Measurements from ENCODE around the gene VGF.
"Not testable (repeated sequence)": the region's sequence is repeated elsewhere in the genome, so short reads cannot be mapped to it uniquely, and the experiment has no call there.

The VGF gene

DNA sequence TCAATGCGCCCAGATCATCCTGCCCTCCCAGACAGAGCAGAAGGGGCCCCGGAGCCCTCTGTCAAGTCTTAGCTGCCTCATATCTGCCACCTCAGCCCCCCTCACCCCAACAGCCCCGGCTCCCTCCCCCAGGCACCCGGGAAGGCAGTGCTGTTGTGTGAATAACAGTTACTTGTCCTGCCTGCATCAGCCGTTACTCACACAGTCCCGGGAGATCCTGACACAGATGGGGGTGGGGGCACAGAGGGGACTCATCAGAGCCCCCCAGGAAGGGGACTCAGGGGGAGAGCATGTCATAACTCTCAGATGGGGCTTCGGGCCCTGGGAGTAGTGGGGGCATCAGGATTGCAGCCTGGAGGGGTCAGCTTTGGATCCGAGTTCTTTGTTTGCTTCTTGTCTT is 50.9 kb downstream of the VGF start:
- DNase-seq, result no peak

DNA sequence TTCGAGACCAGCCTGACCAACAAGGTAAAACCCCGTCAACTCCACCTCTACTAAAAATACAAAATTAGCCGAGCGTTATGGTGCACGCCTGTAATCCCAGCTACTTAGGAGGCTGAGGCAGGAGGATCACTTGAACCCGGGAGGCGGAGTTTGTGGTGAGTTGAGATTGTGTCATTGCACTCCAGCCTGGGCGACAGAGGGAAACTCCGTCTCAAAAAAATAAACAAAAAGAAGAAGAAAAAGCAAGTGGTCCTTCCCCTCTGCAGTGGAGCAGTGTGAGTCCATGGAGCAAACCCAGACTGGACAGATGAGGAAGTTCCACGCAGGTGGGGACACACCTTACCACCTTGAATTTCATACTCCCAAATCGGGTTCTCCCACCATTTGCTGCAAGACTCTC is 51.5 kb downstream of the VGF start:
- DNase-seq, result no peak

DNA sequence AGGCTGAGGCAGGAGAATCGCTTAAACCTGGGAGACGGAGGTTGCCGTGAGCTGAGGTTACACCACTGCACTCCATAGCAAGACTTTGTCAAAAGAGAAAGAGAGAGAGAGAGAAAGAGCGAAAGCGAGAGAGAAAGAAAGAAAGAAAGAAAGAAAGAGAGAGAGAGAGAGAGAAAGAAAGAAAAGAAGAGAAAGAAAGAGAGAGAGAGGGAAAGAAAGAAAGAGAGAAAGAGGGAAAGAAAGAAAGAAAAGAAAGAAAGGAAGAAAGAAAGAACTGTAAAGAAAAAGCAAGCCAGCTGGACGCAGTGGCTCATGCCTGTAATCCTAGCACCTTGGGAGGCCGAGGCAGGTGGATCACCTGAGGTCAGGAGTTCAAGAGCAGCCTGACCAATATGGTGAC is 52.2 kb downstream of the VGF start:
- DNase-seq, result not testable (repeated sequence)
